ENCODE results near the gene ZBTB20. TPM values are rescaled to one million over a fixed set of nuclear protein-coding genes. Genes with fewer than 3 reads are reported as not detected.

The ZBTB20 gene
- total RNA-seq, 1 donor from 2014 or later = 61.0 TPM

DNA sequence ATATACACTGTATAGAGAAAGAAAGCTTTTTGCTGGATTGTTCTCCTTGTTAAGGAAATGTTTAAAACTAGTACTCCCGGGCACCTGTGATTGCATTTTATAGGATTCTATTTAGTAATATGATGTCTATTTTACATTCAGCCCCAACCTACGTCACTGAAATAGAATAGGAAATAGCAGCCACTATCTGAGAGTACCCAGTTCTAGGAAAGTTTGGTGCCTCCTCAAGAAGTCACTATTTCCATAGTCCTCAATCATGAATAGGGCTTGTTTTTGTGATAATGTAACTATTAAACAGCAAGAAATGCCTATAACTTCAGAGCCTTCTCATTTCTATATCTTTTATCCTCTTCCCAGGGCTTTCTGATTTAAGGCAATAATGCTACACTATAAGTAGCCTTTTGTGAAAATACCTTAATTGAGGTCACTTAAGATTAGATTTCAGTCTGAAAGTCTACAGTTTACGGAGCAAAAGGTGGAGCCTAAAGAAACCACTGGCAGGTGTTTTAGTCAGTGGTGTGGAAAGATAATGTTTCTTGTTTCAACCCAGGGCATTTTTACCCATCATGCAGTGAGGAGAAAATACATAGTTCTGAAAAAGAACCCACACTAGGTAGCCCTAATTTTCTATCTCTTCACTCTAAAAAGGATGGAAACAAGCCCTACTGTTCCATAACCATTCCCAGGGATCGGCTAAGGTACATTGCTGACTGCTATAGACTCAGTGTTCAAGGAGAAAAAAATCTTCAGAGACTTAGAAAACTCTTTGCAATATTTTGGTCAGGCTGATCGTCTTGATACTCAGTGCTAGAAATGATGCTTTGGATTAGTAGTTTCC, 814.5 kb downstream of the ZBTB20 start:
- intact Hi-C loops (cut with DNase I) = no loop called here
- no peak for DNase-seq
- ATAC-seq = no peak
- Histone ChIP-seq H3K36me3 (no peaks in the 10 kb centered on the region), H3K9me3 (no peaks in the 10 kb centered on the region), H3K27me3 (no peaks in the 10 kb centered on the region), H3K4me3 (no peak overlapping the region), H3K4me1 (no peaks in the 10 kb centered on the region), H3K27ac (no peak overlapping the region)
- TF ChIP-seq, protein P1, sequence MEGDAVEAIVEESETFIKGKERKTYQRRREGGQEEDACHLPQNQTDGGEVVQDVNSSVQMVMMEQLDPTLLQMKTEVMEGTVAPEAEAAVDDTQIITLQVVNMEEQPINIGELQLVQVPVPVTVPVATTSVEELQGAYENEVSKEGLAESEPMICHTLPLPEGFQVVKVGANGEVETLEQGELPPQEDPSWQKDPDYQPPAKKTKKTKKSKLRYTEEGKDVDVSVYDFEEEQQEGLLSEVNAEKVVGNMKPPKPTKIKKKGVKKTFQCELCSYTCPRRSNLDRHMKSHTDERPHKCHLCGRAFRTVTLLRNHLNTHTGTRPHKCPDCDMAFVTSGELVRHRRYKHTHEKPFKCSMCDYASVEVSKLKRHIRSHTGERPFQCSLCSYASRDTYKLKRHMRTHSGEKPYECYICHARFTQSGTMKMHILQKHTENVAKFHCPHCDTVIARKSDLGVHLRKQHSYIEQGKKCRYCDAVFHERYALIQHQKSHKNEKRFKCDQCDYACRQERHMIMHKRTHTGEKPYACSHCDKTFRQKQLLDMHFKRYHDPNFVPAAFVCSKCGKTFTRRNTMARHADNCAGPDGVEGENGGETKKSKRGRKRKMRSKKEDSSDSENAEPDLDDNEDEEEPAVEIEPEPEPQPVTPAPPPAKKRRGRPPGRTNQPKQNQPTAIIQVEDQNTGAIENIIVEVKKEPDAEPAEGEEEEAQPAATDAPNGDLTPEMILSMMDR (IDR thresholded peaks at IDR 0.05) = no peak

DNA sequence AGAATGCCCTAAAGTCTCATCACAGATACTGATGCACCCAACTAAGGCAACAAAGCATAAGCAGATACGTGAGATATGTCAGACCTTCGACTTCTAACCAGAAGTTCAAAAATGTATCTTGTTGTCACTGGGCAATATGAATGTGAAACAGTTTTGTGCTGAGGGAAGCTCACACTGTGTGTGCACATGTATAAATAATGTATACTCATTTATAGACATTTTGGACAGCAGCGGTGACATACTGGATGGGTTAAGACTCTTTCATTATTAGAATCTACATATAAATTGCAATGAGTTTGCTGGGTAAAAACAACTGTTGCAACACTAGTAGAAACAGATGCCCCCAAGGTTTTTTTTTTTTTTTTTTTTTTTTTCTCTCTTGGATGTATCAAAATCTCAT, 815.4 kb downstream of the ZBTB20 start:
- H3K27ac ChIP-seq = no peak overlapping the region
- no peak for DNase-seq
- no peaks in the 10 kb centered on the region for H3K27me3 ChIP-seq
- H3K9me3 ChIP-seq = no peaks in the 10 kb centered on the region
- no peaks in the 10 kb centered on the region for H3K4me1 ChIP-seq
- ATAC-seq = no peak
- intact Hi-C loops (cut with DNase I) = no loop called here
- TF ChIP-seq, protein P1 (IDR thresholded peaks at IDR 0.05) = no peak
- H3K4me3 ChIP-seq = no peak overlapping the region
- no peaks in the 10 kb centered on the region for H3K36me3 ChIP-seq

DNA sequence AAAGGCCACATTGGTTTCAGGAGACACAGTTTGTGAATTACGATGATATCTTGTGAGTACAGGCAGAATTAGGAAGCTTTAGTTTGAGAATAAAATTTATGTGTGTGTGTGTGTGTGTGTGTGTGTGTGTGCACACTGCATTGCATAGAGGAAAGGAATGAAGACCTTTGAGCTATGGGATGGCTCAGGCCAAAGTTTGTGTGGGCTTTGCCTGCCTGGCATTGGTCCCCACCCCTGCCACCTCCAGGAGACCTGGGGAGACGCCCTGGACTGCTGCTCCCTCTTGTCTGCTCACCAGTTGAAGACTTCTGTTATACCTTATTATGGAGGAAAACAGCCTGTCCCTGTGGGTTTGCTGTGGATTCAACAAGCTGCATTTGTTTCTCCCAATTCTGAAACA, 816.1 kb downstream of the ZBTB20 start:
- intact Hi-C loops (cut with DNase I) = no loop called here
- no peaks in the 10 kb centered on the region for H3K4me1 ChIP-seq
- H3K4me3 ChIP-seq = no peak overlapping the region
- no peaks in the 10 kb centered on the region for H3K36me3 ChIP-seq
- H3K27me3 ChIP-seq = no peaks in the 10 kb centered on the region
- no peak for DNase-seq
- TF ChIP-seq, protein P1 (IDR thresholded peaks at IDR 0.05) = no peak
- H3K27ac ChIP-seq = no peak overlapping the region
- no peaks in the 10 kb centered on the region for H3K9me3 ChIP-seq
- no peak for ATAC-seq

DNA sequence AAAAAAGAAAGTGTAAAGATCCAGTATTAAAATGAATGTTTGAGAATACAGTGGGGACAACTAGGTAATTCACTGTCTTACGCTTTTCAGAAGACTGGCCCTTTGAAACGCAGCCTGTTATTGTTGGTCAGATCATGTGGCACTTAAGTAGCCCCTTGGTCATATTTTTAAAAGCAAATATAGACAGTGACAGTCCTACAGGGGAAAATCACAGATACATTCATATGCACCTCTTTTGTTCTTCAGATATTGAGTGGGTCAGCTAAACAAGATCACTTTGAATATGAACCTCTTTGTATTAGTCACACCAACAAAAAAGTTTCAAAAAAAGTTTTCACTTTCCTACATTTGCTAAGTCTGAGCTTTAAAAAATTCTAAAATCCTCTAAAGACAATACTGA, 817.3 kb downstream of the ZBTB20 start:
- Histone ChIP-seq H3K36me3 (no peaks in the 10 kb centered on the region), H3K4me1 (no peaks in the 10 kb centered on the region), H3K4me3 (no peak overlapping the region), H3K27me3 (no peaks in the 10 kb centered on the region), H3K9me3 (no peaks in the 10 kb centered on the region), H3K27ac (no peak overlapping the region)
- no peak for ATAC-seq
- DNase-seq = no peak
- intact Hi-C loops (cut with DNase I) = no loop called here
- TF ChIP-seq, protein P1 (IDR thresholded peaks at IDR 0.05) = no peak

DNA sequence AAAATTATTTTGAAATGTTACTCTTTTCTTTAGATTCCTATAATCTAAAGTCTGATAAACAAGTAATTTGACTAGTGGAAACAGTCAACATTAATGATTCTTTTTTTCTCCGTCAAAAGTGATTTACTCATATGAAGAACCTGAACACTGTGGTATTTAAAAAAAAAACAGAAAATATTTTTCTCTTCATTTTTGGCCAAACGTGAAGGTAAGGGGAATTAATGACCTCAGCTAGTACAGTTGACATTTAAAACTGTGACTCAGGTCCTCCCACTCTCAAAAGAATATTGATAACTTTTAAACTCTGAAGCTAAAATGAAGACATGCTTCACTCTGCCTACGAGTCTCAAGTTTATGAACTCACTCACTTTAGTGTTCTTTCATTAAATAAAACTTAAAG, 818.7 kb downstream of the ZBTB20 start:
- DNase-seq (no peak), ATAC-seq (no peak)
- H3K27ac ChIP-seq = no peak overlapping the region
- H3K36me3 ChIP-seq = no peaks in the 10 kb centered on the region
- H3K4me3 ChIP-seq = no peak overlapping the region
- H3K9me3 ChIP-seq = no peaks in the 10 kb centered on the region
- intact Hi-C loops (cut with DNase I) = no loop called here
- TF ChIP-seq, protein P1 (IDR thresholded peaks at IDR 0.05) = no peak
- H3K27me3 ChIP-seq = no peaks in the 10 kb centered on the region
- no peaks in the 10 kb centered on the region for H3K4me1 ChIP-seq

Measured in upper lobe of right lung (tissue), 1 donor.